B cell (primary cell): ENCODE measurements around the gene MYLK4. TPM values are rescaled to one million over a fixed set of nuclear protein-coding genes. Genes with fewer than 3 reads are reported as not detected.

Experiments
- ATAC-seq: fragments of 200-7000 bp; cut with Tn5 transposase; one replicate; pipeline ENCODE4 v1.10.0; 2021; ENCODE audit warnings: low read depth, mild to moderate bottlenecking, moderate number of reproducible peaks, moderate library complexity
- CTCF ChIA-PET: fragments of 350-600 bp; sonication (Branson Sonifier 250); formaldehyde crosslinking; loops from one replicate; lab custom pipeline; 2021; ENCODE audit warnings: antibody characterized with exemption, inconsistent platforms; lab: Charles Lee
- POLR2A ChIA-PET: fragments of 350-600 bp; sonication (Branson Sonifier 250); formaldehyde crosslinking; loops from one replicate; lab custom pipeline; 2021; ENCODE audit warnings: antibody characterized with exemption; lab: Charles Lee
- DNase-seq: peaks from one replicate; pipeline ENCODE4 v3.0.0; 2013
- H2AFZ ChIP-seq: 2 replicates; pipeline ENCODE4 v1.6.1; 2012; ENCODE audit warnings: mild to moderate bottlenecking, low read depth, low read length; ENCODE audit not compliant: insufficient read depth, poor library complexity, severe bottlenecking
- H3K27ac ChIP-seq, 2 donors: 1 replicate in 1 of 2; 2 replicates in 1 of 2; pipeline ENCODE4 v1.5.1; 2012 to 2013; ENCODE audit warnings: low read length in 2 of 2, mild to moderate bottlenecking in 2 of 2, moderate library complexity in 1 of 2
- H3K27me3 ChIP-seq, 4 experiments: fragments of 200-600 bp in 1 of 4; sonication (generic) in 1 of 4; replicated peaks in 1 of 4; 1 replicate in 2 of 4; 2 replicates in 2 of 4; pipeline versions ENCODE4 v1.6.1 to v1.7.0; 2013 to 2016; ENCODE audit warnings: low read length in 3 of 4, mild to moderate bottlenecking in 2 of 4, mixed read lengths in 1 of 4, moderate library complexity in 1 of 4; ENCODE audit not compliant: insufficient read depth in 4 of 4, control insufficient read depth in 3 of 4; ENCODE audit errors: control extremely low read depth in 1 of 4
- H3K36me3 ChIP-seq, 2 experiments: replicated peaks in 1 of 2; 1 replicate in 1 of 2; 2 replicates in 1 of 2; pipeline versions ENCODE4 v1.6.1 to v1.7.1; 2013; ENCODE audit warnings: low read length in 1 of 2; ENCODE audit not compliant: insufficient read depth in 2 of 2, control insufficient read depth in 1 of 2; ENCODE audit errors: control extremely low read depth in 1 of 2, extremely low read depth in 1 of 2
- H3K4me1 ChIP-seq, 2 donors: fragments of 200-600 bp in 1 of 2; sonication (generic) in 1 of 2; 1 replicate in 1 of 2; 2 replicates in 1 of 2; pipeline versions ENCODE4 v1.5.1 to v1.6.1; 2013 to 2017; ENCODE audit warnings: low read length in 2 of 2; ENCODE audit not compliant: control insufficient read depth in 2 of 2, insufficient read depth in 2 of 2
- H3K4me2 ChIP-seq: replicated peaks from 2 replicates; pipeline ENCODE3; 2012; ENCODE audit warnings: mild to moderate bottlenecking, low read depth, low read length; ENCODE audit not compliant: poor library complexity, severe bottlenecking
- H3K4me3 ChIP-seq, 5 experiments: fragments of 200-600 bp in 1 of 5; sonication (generic) in 1 of 5; 1 replicate in 3 of 5; 2 replicates in 2 of 5; pipeline versions ENCODE4 v1.5.1 to v1.7.0; 2011 to 2016; ENCODE audit warnings: low read length in 4 of 5, mild to moderate bottlenecking in 4 of 5, low read depth in 2 of 5, control low read depth in 1 of 5, moderate library complexity in 1 of 5; ENCODE audit not compliant: insufficient read depth in 1 of 5; ENCODE audit errors: control extremely low read depth in 1 of 5, extremely low read depth in 1 of 5
- H3K79me2 ChIP-seq: fragments of 200-600 bp; sonication (generic); one replicate; pipeline ENCODE4 v1.6.0; 2016; ENCODE audit warnings: low read length; ENCODE audit not compliant: control insufficient read depth, insufficient read depth
- H3K9ac ChIP-seq: fragments of 200-600 bp; sonication (generic); 2 replicates; pipeline ENCODE4 v1.6.1; 2017; ENCODE audit warnings: mild to moderate bottlenecking, low read length, moderate library complexity
- H3K9me3 ChIP-seq, 3 donors: one replicate each; pipeline versions ENCODE4 v1.6.1 to v1.7.1; 2013; ENCODE audit warnings: low read length in 2 of 3; ENCODE audit not compliant: control insufficient read depth in 2 of 3, insufficient read depth in 1 of 3; ENCODE audit errors: control extremely low read depth in 1 of 3
- H4K20me1 ChIP-seq: 2 replicates; pipeline ENCODE4 v1.6.0; 2012; ENCODE audit warnings: mild to moderate bottlenecking, low read length; ENCODE audit not compliant: insufficient read depth, control insufficient read depth, poor library complexity, severe bottlenecking
- H3K27ac Mint-ChIP-seq: one replicate; pipeline ENCODE4 v1.8.0; 2021; ENCODE audit warnings: mixed read lengths
- H3K27me3 Mint-ChIP-seq: one replicate; pipeline ENCODE4 v1.8.0; 2021; ENCODE audit warnings: mixed read lengths
- H3K4me1 Mint-ChIP-seq: one replicate; pipeline ENCODE4 v1.8.0; 2021; ENCODE audit warnings: mixed read lengths
- H3K4me3 Mint-ChIP-seq: one replicate; pipeline ENCODE4 v1.8.0; 2021; ENCODE audit warnings: mixed read lengths
- H3K9me3 Mint-ChIP-seq: one replicate; pipeline ENCODE4 v1.8.0; 2022; ENCODE audit warnings: mixed read lengths; ENCODE audit not compliant: insufficient read depth
- EZH2 ChIP-seq: IDR thresholded peaks from 2 replicates; pipeline ENCODE4 v1.6.1; 2012; ENCODE audit warnings: borderline replicate concordance, low read depth, mild to moderate bottlenecking, moderate library complexity, low read length; ENCODE audit not compliant: insufficient read depth, poor library complexity, severe bottlenecking
- WGBS: methylation state at CpG from one replicate; pipeline ENCODE4 v1.1.5; 2013; ENCODE audit warnings: missing lambda C conversion rate; ENCODE audit not compliant: insufficient coverage; 5-methylcytosine and 5-hydroxymethylcytosine counted together
- intact Hi-C: fragments of 100-400 bp; cut with micrococcal nuclease; formaldehyde crosslinking; loops from one replicate; pipeline ENCODE4 v1.10.0; 2022
- polyA plus RNA-seq: library from polyadenylated mRNA; depleted of rRNA; stranded (reverse); fragments of >200 nt; gene quantifications from 2 replicates; pipeline ENCODE4 v1.2.3, GENCODE V29; 2012
- total RNA-seq, 2 donors: library from RNA; stranded (reverse); fragments of 120-200 nt in 1 of 2; gene quantifications; 1 replicate in 1 of 2; 2 replicates in 1 of 2; pipeline versions ENCODE4 v1.2.3 to v1.2.4, GENCODE V29; 2013 to 2022
- TF ChIP-seq, protein P1 (sequence below): fragments of 200-600 bp; IDR thresholded peaks from one replicate; pipeline ENCODE4 v1.8.0; 2022; ENCODE audit warnings: antibody characterized with exemption, mild to moderate bottlenecking

The MYLK4 gene
- total and polyA plus RNA-seq, 2 donors (not counting 1 experiment from before 2014, with no cell fraction given), result 0.51 to 1.2 TPM

DNA sequence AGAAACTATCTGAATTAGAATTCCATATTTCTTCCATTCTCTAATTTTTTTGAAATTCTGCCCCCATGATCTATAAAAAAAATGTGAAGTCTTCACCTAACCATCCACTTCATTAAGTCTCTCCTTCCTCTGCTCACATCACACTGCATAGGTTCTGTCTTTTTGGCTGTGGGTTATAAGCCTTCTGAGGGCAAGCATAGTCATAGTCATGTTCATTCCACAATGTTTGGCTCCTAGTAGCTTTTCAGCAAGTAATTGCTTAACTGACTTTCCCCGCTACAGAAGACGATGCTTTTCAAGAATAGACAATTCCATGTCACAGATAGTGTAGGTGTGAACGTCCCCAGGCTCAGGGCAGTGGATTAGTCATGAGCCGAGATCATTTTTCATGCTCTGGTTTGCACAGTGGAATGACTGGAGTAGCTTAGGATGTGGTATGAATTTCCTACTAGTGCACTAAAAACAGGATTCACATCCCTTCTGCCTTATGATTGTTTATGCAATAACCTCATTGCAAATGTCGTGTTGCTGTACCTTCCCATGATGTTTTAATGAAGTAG, 43.5 kb upstream of the MYLK4 start:
- Histone ChIP-seq H4K20me1 (no peaks in the 10 kb centered on the region), H2AFZ (no peak overlapping the region), H3K9ac (no peak overlapping the region), H3K36me3 (no peaks in the 10 kb centered on the region), H3K27me3 (no peaks in the 10 kb centered on the region), H3K9me3 (no peaks in the 10 kb centered on the region), H3K4me1 (peaks cover 30 to 41% of the 10 kb centered on the region in 2 donors), H3K4me2 (no peak overlapping the region), H3K27ac (no peak overlapping the region), H3K79me2 (peaks cover 4% of the 10 kb centered on the region), H3K4me3 (no peak overlapping the region)
- ATAC-seq (no peak), DNase-seq (no peak)
- H3K27me3 Mint-ChIP-seq, result no peaks in the 10 kb centered on the region
- POLR2A ChIA-PET, result no interaction called here
- intact Hi-C loops, result no loop called here
- no peak overlapping the region for H3K27ac Mint-ChIP-seq
- TF ChIP-seq, protein P1, sequence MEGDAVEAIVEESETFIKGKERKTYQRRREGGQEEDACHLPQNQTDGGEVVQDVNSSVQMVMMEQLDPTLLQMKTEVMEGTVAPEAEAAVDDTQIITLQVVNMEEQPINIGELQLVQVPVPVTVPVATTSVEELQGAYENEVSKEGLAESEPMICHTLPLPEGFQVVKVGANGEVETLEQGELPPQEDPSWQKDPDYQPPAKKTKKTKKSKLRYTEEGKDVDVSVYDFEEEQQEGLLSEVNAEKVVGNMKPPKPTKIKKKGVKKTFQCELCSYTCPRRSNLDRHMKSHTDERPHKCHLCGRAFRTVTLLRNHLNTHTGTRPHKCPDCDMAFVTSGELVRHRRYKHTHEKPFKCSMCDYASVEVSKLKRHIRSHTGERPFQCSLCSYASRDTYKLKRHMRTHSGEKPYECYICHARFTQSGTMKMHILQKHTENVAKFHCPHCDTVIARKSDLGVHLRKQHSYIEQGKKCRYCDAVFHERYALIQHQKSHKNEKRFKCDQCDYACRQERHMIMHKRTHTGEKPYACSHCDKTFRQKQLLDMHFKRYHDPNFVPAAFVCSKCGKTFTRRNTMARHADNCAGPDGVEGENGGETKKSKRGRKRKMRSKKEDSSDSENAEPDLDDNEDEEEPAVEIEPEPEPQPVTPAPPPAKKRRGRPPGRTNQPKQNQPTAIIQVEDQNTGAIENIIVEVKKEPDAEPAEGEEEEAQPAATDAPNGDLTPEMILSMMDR, result no peak
- TF ChIP-seq EZH2, result no peak
- H3K4me3 Mint-ChIP-seq, result no peak overlapping the region
- CTCF ChIA-PET, result interaction anchor here (1.0 to 2.5 kb wide), 6 partner anchors 48 to 195 kb away, joined by 3 to 7 read pairs (median 4); no protein-coding TSS in a partner anchor
- H3K9me3 Mint-ChIP-seq, result no peaks in the 10 kb centered on the region
- H3K4me1 Mint-ChIP-seq, result peaks cover 42% of the 10 kb centered on the region
- 100% methylated on average over 1 of the region's 5 CpGs for WGBS

DNA sequence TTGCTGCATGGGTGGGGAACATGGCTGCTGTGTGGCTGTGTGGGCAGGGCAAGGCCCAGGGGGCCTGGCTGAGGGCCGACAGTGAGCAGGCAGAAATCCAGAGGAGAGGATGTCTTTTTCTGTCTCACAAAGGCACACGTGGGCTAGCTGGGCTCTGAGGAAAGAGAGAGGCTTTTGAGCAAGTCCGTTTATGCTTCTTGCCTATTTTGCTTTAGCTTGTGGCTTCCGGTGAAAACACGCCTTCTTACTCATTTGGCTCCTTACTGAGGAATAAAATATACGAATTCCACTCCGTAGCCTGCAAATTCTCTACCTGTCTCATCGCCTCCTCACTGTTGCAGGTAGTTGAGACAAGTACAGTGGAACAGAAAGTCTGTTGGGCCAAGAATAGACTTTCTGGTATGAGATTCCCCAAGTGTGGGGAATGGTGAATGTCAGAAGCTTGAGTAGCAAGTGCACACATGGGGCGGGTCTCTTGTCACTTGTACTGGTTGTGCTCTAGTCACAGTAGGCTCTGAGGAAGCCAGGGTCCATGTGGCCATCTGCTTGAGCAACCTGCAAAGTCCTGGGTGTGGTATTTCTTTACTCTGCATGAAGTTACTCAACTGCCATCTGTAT, 42.9 kb upstream of the MYLK4 start:
- Mint-ChIP-seq H3K4me1 (peaks cover 42% of the 10 kb centered on the region), H3K4me3 (peak overlapping the region; percentile 23), H3K9me3 (no peaks in the 10 kb centered on the region), H3K27me3 (no peaks in the 10 kb centered on the region), H3K27ac (peak overlapping the region; percentile 76)
- intact Hi-C loops, result no loop called here
- Histone ChIP-seq H3K9me3 (no peaks in the 10 kb centered on the region), H2AFZ (peak overlapping the region; percentile 43), H3K4me2 (peak overlapping the region; percentile 49), H3K27me3 (no peaks in the 10 kb centered on the region), H3K79me2 (peaks cover 4% of the 10 kb centered on the region), H3K4me3 (no peak overlapping the region), H4K20me1 (no peaks in the 10 kb centered on the region), H3K27ac (peak overlapping the region; percentile 43 to 70), H3K9ac (no peak overlapping the region), H3K4me1 (peaks cover 30 to 41% of the 10 kb centered on the region in 2 donors), H3K36me3 (no peaks in the 10 kb centered on the region)
- CTCF ChIA-PET, result interaction anchor here (1.0 to 2.5 kb wide), 5 partner anchors 49 to 195 kb away, joined by 3 to 7 read pairs (median 5); no protein-coding TSS in a partner anchor
- POLR2A ChIA-PET, result no interaction called here
- ATAC-seq (no peak), DNase-seq (peak; percentile 27)
- TF ChIP-seq EZH2, result no peak
- TF ChIP-seq, protein P1, result no peak
- 26% methylated on average over 3 of the region's 9 CpGs for WGBS
